GM21576 (cell line): ENCODE data around the gene CELSR1.
"Not testable (repeated sequence)": the region's sequence is repeated elsewhere in the genome, so short reads cannot be mapped to it uniquely, and the experiment has no call there.

ENCODE experiments used
- ATAC-seq: cut with Tn5 transposase; IDR thresholded peaks from one replicate; pipeline ENCODE4 v1.9.1; 2021; ENCODE audit warnings: mild to moderate bottlenecking, moderate library complexity; ENCODE audit not compliant: unreplicated experiment

CELSR1 gene

GRCh38 chr22:46402505-46402904, 134.9 kb downstream of the CELSR1 start:
- ATAC-seq, result no peak

DNA sequence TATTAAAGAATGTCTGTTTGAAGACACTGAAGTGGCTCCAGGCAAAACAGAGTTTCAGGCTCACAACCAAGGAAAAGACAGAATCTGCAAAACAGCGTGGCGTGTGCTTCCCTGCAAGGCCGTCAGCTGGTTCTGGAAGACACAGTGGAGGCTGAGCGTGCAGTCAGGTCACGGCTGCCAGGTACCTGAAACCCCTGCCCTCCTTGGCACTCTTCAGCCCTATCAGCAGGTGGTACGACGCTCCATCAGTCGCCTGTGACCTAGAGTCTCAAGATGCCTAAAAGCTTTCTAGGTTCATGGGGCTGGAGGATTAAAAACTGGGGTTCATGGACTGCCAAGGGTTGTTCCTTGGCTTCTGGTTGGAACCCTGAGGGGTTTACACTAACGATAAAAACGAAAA, 136.1 kb downstream of the CELSR1 start:
- no peak for ATAC-seq

DNA sequence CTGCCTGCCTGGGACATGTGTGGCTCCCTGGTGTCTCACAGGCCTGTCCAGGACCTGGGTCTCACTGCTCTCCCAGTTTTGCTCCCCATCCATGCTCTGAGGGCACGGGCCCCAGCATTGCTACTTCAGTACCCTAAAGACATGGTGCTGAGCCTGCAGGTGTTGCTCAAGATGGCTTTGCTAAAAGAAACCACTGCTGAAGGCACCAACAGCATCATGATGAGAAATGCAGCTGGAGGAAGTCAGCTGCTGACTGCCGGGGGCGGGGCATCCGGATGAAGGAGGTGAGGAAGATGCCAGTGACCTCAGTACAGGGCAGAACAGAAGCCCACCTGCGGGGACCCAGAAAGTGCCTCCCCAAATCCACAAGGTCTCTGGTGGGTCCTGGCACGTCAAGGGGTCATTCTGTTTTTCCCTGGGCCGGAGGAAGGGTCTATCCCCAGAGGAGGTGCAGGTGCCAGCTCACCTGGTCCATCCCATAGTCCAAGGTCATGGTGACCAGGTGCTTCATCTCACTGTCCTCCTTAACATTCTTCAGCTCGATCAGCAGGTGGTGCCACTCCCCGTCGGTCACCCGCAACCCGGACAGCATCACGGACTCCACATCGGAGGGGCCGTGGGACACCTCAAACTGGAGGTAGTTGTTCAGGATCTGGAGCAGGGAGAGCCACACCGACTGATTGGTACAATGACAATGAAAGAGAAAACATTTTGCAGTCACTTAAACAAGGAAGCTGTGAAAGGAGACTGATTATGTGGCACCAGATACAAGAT, 138.0 kb downstream of the CELSR1 start:
- ATAC-seq, result no peak

DNA sequence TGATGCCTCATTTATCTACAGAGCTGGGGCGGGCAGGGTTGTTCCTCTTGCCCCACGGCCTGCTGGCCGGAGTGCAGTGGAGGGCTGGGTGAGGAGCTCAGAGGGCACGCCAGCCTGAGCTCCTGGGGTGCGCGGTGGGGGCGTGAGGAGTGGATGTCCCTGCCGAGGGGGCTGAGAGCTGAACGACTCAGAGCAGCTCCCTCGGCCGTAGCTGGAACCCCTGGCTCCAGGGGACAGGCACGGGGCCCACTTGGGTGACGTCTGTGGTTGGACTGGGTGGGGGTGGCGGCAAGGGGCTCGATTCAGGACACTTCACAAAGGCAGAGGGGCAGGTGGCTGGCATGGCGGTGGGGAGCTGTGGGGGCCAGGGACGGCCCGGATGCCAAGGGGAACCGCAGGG, 139.5 kb downstream of the CELSR1 start:
- no peak for ATAC-seq

GRCh38 chr22:46397514-46397913, 139.9 kb downstream of the CELSR1 start:
- no peak for ATAC-seq

DNA sequence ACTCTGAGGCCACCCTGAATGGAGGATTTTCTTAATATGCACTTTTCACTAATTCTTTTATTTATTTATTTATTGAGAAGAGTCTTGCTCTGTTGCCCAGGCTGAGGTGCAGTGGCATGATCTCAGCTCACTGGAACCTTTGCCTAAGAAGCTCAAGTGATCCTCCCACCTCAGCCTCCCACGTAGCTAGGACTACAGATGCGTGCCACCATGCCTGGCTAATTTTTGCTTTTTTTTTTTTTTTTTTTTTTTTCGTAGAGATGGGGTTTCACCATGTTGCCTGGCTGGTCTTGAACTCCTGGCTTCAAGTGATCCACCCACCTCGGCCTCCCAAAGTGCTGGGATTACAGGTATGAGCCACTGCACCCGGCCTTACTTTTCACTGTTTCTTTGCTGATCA, 140.4 kb downstream of the CELSR1 start:
- not testable (repeated sequence) for ATAC-seq

DNA sequence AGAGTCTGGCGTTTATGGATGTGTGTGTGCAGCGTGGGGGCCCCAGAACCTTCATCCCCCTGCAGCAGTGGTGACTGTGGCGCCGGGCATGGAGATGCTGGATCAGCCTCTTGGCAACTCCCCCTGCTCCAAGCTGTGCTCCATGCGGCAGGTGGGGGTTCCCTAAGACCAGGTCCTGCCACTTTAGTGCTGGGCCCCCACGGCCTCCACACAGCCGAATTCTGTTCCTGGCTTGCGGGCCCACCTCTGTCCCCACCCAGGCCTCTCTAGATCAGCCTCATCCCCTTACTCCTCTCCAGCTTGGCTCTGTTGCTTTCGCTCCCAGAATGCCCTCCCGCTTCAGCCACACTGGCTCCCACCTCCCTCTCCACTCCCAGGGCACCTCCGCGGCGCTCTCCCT, 142.3 kb downstream of the CELSR1 start:
- ATAC-seq, result no peak

DNA sequence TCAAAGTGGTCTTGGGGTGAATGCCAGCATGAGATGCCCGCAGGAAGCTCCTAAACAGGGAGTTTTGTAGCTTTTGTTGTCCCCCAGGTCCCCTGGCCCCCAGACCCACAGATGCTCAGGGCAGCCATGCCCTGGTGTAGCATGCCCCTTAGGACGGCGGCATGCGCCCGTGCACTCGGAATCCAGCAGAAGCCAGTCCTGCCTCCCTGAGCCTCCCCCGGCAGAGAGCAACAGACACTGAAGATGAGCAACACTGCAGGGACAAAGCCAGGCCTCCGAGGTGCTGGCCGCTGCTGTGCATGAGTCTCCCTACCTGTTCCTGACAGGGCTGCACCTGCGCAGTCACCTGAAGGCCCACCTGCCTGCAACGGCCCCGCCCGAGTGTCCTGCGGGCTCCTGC, 142.8 kb downstream of the CELSR1 start:
- no peak for ATAC-seq

DNA sequence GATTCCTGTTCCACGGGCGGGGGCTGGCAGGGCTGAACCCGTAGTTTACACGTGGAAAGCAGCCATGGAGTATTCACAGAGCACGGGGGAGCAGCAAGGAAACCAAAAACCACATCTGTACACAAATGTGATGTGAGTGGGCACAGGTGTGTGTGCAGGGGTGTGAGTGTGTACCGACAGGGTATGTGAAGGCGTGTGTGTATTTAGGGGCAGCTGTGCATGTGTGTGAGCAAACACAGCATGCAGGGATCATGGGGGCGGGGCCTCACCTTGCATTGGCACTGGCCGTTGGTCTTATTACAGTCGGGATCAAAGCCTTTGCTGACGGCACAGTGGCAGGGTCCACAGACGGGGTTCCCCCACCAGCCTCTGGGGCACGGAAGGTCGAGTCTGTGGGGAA, 143.5 kb downstream of the CELSR1 start:
- ATAC-seq, result no peak

DNA sequence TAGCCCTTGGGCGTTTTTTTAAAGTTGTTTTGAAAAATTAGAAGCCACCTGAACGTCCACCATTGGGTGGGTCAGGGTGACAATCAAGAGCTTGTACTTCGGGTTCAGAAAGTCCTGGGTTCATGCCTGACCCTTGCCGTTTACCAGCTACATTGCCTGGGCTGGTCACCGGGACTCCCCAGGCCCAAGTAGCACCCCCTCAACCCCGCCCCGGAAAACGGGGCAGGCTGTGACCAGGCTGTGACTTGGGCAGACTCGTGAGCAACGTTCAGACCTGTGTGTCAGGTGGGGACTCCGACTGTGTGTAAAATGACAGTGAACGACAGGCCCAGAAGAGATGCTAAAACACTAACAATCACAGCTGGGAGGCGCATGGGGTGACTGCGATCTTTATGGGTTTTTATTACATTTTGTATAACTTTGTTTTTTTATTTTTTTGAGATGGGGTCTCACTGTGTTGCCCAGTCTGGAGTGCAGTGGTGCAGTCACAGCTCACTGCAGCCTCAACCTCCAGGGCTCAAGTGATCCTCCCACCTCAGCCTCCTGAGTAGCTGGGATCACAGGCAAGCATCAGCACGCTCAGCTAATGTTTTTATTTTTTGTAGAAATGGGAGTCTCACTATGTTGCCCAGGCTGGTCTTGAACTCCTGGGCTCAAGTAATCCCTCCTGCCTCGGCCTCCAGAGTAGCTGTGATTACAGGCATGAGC, 145.1 kb downstream of the CELSR1 start:
- ATAC-seq, result no peak

DNA sequence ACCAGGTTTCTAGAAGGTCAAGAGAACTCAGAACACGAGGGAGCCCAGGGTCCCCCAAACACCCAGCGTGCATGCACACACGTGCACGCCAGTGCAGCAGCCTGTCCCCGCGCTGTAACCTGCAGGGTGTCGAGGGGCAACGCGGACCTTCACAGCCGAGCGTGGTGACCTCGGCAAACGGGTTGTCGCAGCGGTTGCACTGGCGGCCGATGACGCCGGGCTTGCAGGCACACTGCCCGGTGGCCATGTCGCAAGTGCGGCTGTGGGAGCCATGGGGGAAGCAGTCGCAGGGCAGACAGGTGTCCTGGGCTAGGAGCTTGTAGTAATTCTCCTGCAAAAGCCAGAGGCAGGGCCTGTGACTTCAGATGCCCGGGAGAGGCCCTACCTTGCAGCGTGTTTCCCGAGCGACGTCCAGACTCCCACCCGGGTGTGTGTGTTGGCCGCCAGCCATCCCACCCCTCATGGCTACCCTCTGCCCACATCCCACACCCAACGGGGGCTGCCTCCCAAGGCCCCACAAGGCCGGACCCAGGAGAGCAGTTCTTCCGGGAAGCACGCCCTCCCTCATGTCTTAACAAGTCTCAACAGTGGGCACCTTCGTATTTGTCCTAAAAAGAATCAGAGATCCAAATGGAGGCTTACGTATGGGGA, 145.8 kb downstream of the CELSR1 start:
- ATAC-seq, result no peak

- no peak for ATAC-seq
Measured at GRCh38 chr22:46390652-46391301, 146.6 kb downstream of the CELSR1 start.

GRCh38 chr22:46390105-46390651, 147.2 kb downstream of the CELSR1 start:
- ATAC-seq, result no peak

DNA sequence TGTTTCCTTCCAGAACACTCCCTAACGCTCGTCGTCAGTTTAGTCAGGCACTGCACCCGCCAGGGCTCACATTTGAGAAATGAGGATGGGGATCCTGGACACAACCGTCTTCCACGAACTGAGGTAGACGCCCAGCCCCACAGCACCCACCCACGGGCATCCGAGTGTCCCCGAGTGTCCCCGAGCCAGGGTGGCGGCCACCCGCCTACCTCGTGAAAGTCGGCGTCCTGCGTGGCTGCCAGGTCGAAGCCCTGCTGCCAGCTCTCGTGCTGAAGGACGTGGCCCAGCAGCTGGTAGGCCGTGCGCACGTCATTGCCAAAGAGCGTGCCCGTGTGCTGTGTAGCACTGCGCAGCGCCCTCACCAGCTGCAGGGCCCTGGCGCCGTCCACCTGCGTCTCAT, 148.3 kb downstream of the CELSR1 start:
- no peak for ATAC-seq

- no peak for ATAC-seq
Measured at GRCh38 chr22:46388647-46389046, 148.8 kb downstream of the CELSR1 start.

- ATAC-seq, result no peak
Measured at GRCh38 chr22:46387748-46388147, 149.7 kb downstream of the CELSR1 start.

- no peak for ATAC-seq
Measured at GRCh38 chr22:46386312-46386711, 151.1 kb downstream of the CELSR1 start.

GRCh38 chr22:46382524-46382923, 154.9 kb downstream of the CELSR1 start:
- ATAC-seq, result no peak

DNA sequence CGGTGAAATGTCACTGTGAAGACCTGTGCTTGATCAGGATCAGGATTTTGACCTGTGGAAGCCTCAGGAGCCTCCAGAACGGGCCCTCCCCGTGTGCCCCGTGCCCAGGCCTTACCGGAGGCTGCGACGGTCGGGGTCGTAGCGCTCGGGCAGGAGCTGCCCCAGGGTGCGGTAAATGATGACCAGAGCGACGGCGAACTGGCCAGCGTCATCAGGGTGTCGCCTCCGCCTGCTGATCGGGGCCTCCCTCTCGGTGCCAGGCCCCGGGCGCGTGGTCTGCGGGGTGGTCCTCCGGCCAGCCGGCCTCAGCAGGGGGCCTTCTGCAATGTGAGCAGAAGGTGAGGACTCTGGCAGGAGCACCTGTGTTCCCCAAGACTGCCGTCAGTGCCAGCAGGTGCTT, 155.7 kb downstream of the CELSR1 start:
- ATAC-seq, result no peak

DNA sequence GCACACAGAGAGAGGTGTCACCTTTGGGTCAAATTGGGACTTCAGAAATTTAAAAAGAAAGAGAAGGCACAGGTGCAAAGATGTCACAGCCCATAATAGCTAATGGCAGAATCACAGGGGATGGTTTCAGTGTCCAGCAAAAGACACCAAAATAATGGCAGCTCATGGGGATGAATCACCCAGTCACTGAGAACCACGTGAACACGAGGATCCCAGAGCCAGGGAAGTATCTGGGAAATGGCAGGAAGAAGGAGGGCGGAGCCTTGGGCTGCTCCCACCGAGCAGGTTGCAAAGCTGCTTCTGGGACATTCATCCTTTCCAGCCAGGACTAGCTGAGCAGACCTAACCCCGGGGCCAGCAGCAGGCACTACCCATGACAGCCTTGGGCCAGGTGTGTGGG, 156.3 kb downstream of the CELSR1 start:
- no peak for ATAC-seq

DNA sequence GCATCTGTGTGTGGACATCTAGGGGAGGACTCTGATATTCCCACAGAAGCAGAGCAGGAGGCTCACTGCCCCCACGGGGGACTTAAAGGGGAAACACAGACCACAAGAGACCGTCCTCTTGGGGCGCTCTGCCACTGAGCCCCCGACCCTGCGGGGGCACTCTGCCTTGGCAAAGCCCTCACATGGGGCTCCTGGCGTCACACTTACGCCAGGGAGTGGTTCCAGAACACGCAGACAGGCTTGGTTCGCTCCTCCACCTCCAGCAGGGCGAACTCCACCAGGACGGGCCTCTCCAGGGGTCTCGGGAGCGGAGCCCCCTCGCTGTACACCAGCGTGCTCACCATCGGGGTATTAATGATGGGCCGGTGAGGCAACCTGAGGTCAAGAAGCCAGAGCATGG, 156.8 kb downstream of the CELSR1 start:
- no peak for ATAC-seq
